GM04504 (cell line): Measurements from ENCODE around the gene EXO1.

Source experiments
- DNase-seq: peaks from one replicate; pipeline ENCODE4 v3.0.0-alpha.2; 2012; ENCODE audit warnings: low read depth

EXO1 gene

DNA sequence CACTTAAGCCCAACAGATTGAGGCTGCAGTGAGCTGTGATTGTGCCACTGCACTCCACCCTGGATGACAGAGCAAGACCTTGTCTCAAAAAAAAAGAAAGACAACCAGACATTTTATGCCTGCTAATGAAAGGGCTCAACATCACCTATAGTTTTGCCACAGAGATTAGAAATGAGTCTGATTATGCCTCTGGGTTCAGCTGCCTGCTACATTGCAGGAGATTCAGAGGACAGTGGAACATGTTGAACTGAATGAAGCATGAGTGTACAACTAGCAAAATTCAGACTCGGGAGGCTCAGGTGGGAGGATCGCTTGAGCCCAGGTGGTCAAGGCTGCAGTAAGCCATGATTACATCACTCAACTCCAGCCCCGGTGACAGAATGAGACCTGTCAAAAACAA lies 46.0 kb downstream of the EXO1 start:
- DNase-seq = no peak

DNA sequence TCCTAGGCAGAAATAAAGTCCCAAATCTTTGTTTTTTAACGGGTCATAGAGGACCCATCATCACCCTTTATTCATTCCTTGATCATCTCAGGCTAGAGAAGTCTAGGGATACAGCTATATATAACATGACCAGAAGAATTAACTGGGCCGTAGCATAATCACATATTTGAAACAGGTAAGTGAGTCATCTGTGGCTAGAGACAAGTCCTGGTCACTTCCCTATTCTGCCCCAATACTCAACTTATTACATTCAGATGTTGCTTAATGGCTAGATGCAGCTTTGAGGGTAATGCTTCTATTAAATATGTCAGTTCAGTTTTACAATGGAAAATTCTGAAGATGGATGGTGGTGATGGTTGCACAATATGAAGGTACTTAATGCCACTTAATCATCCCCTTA lies 47.0 kb downstream of the EXO1 start:
- no peak for DNase-seq

DNA sequence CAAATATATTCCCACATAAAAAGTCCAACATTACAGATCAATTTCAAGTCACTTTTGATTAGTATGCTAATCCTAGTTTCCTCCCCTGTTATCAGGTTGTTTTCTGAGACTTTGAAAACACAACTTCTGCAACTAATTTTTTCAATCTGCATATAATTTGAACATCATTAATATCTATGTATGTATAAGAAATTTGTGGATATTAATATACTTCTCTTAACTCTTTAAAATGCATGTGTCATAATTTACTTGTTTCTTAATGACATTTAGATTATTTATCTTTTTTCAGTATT lies 48.6 kb downstream of the EXO1 start:
- no peak for DNase-seq

DNA sequence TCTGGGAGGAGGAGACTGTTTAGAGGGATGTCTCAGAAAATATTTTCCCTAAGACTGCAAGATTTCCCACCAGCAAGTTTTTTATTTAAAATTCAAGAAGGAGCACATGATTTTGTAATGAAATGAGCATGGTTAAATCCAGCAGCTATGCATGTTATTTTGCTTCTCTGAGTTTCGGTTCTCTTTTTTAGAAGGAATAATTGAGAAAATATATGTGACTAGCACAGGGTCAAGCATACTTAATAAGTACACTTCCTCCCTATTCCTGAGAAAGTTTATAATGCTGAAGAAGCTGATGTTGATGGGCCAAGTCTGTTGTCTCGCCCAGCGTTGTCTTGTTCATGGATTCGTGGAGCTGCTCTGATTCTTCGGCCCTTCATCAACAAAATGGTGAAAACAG lies 51.2 kb downstream of the EXO1 start:
- no peak for DNase-seq

DNA sequence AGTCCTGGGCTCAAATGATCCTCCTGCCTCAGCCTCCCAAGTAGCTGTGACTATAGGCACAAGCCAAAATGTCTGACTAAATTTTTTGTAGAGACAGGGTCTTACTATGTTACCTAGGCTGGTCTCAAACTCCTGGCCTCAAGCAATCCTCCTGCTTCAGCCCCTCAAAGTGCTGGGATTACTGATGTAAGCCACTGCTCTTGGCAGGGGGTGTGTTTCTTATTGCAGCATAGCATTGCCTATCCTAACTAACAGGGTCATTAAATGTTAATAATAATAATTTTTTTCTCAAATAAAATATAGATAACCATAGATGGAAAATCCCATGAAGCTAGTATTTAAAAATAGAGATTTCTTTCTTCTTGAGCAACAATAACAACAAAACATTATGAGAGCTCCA lies 52.4 kb downstream of the EXO1 start:
- no peak for DNase-seq

DNA sequence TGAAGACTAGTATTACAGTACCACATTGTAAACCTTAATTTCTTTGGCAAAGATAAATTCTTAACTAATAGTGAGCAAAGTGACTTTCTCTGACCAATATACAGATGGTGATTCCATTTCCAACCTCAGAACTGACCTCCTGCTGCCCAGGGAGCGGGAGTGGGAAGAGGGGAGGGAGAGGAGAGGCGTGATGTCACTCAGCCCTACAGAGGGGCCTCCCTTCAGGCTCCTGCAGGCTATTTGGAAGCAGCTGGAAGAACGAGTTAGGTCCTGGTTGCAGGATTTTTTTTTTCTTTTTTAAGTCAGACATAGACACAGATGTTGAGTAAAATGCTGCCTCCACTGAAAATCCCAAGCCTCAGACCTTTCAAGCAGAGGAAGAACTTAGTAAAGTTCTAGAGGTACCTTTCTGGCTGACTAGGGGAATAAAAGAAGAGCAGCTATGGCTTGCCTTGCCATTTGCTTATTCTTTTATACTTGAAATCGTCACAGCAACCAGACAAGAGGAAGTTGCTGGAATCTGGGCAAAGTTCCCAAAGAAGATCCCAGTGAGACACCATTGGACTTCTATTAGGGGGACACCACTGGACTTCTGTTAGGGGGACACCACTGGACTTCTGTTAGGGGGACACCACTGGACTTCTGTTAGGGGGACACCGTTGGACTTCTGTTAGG lies 54.5 kb downstream of the EXO1 start:
- no peak for DNase-seq

DNA sequence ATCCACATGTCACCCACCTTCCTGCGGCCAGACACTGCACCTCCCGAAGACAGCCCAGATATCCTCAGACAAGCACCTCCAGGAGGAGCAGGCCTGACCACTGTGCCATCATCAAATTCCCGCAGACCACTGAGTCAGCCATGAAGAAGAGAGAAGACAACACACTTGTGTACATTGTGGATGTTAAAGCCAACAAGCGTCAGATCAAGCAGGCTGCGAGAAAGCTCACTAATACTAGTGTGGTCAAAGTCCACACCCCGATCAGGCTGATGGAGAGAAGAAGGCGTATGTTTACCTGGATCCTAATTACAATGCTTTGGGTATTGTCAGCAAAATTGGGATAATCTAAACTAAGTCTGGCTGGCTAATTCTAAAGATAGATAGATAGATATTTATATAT lies 68.2 kb downstream of the EXO1 start:
- DNase-seq = no peak

DNA sequence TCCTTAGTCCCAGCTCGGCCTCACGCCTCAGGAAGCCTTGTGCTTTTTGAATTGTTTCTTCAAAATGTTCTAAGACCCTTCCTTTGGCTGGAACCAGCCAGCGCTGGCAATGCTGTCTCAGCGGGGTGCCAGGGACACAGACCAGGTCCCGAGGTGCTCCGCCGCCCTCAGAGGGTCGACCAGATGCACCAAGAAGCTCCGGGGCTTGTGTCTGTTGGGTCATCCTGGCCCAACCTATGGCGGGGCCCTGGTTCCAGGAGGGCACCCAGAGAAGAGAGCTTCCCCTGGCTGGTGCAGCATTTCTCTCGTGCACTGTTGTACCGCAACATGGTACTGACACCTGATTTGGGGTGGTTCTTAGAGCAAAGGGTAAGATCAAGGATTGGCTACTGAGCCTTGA lies 69.5 kb downstream of the EXO1 start:
- no peak for DNase-seq

DNA sequence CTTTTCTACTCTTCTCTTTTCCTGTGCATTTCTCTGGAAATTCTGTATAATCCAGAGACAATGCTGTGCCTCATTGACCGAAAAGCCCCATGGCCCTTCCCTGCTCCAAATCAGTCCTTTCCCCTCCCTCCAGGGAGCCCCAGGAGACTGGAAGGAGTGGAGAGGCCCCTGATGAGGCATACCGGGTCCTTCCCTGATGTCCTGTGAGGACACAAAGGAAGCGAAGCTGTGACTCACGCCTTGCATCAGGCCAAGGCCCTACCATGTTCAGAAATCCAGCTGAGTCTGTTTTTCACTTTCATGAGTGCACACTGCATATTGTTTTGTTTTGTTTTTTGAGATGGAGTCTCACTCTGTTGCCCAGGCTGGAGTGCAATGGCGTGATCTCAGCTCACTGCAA lies 70.9 kb downstream of the EXO1 start:
- DNase-seq = peak; percentile 34

DNA sequence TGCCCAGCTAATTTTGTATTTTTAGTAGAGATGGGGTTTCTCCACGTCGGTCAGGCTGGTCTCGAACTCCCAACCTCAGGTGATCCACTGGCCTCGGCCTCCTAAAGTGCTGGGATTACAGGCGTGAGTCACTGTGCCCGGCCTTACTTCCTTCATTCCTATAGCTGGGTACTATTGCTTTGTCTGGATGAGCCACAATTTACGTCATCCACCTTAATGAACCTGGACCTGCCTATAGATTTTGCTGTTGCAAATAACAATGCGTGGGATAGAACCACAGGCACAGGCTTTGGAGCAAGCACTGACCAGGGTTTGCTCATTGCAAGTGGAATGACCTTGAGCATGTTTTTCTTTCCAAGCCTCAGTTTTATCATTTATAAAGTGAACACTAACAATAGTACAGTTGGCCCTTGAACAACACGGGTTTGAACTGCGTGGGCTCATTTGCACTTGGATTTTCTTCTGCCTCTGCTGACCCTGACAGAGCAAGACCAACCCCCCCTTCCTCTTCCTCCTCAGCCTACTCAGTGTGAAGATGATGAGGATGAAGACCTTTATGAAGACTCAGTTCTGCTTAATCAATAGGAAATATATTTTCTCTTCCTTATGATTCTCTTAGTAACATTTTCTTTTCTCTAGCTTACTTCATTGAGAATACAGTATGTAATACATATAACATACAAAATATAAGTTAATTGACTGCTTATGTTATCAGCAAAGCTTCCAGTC lies 76.2 kb downstream of the EXO1 start:
- no peak for DNase-seq

DNA sequence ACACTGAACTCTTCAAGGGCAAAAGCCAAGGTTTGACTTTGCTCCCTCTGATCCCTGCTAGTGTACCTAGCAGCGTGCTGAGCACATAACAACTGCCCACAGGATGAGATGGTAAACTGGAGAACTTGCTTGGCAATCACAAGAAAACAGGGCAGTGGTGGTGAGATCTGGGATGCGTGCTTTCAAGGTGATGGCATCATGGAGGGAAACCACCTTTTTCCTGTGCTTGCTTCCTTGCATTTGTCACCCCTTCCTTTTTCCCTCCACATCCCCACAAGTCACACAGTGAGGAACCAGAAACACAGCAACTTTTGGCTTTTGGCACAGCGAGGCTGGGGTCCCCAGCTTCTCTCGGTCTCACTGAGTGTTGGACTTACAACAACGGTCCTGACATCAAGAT lies 78.1 kb downstream of the EXO1 start:
- no peak for DNase-seq

DNA sequence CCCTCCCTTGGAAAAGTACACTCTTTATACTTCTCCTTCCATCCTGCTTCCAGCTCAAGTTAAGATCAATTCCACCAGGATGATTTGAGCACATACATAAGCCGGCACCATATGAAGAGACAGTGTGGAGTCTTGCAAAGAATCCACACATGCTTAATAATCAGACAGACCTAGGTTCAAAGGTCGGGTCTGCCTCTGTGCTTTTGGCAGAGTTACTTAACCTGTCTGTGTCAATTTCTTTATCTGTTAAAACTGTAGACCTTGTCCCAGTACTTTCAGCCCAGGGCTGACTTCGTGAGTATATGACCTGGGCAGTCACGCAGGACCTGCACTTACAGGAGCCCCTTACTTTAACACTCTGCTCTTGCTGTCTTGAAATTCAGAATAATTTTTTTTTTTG lies 79.3 kb downstream of the EXO1 start:
- no peak for DNase-seq

DNA sequence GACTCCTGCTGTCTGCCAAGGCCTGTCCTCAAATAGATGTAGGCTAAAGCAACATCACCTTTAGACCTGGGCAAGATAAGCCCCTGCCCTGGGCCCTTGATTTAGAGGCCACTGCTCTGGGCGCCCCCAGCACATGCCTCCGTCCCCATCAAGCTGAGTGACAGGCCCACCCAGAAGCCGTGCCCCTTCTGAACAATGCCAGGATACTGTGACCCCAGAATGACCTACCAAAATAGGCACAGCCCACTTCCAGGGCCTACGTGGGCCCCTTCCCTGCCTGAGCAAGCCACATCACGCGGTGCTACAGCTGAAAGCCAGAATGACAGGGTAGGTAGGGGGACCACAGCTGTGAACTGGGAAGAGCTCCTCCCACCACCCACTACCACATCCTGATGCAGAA lies 84.8 kb downstream of the EXO1 start:
- DNase-seq = no peak

DNA sequence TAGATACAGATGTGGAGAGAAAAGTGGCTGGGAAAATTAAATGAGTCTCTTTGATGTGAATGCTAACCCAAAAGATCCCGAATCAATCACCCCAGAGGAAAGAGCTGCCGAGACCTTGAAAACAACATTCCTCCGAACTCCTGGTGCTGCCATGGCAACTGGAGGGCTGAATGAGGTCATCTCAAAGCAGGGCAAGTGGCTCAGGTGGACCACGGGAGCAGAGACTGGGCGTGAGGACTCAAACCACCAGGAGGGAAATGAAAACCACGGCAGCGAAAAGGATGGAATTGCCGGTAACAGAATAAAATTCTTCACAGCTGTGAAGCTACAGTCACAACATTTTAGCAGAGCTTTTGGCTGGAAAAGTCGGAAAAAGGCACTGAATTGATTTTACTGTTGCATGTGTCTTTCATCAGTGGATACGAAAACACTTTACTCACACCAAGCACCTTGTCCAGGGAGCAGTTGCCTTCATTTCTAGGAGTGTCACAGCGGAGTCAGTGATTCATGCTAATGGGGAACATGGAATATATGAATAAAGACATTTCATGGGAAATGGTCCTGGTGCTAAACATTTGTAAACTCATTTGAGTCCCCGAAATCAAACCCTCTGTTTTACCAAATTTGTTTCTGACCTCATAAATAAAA lies 86.3 kb downstream of the EXO1 start:
- peak; percentile 34 for DNase-seq

DNA sequence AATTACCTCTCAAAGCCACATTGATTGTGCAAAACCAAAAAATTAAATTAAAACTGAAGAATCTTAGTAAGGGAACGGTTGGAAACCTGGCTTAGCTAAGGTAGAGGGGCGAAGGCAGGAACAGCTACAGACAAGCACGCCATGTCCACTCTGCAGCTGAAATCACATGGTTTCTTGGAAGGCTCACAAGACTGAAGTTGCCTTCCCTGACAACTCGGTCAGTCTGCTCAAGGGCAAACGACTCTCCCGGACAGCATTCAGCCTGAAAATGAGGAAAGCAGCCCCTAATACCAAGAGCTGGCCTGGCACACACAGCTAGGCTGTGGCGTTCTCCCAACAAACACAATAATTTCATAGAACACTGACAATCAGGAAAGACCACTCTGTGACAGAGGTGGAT lies 86.9 kb downstream of the EXO1 start:
- DNase-seq = no peak
